Pancreas (tissue), 10 donors: ENCODE results near the gene COMMD3. TPM values are rescaled to one million over a fixed set of nuclear protein-coding genes. Genes with fewer than 3 reads are reported as not detected.
A peak's percentile ranks its signal among the peaks of the same experiment; 100 is the strongest.

Source experiments
- ATAC-seq, 4 donors: fragments of 200-7000 bp; cut with Tn5 transposase; one replicate each; pipeline versions ENCODE4 v1.8.0 to v1.9.1; 2020; ENCODE audit warnings: mild to moderate bottlenecking in 4 of 4, moderate library complexity in 4 of 4
- DNase-seq, 6 donors: peaks; one replicate each; pipeline ENCODE4 v3.0.0-alpha.2; 2020
- FAIRE-seq: peaks from 2 replicates; lab custom pipeline; 2012; peaks lifted over from hg19 to GRCh38; lab: Jason Lieb, UNC
- H3K27ac ChIP-seq, 4 donors: fragments of 200-600 bp; sonication (generic); 1 replicate in 3 of 4; 2 replicates in 1 of 4; pipeline versions ENCODE4 v1.5.0 to v1.8.0; 2020
- H3K27me3 ChIP-seq, 4 donors: fragments of 200-600 bp; one replicate each; pipeline ENCODE4 v1.8.0; 2021
- H3K36me3 ChIP-seq, 3 donors: fragments of 200-600 bp; sonication (generic) in 1 of 3; one replicate each; pipeline versions ENCODE4 v1.5.0 to v1.8.0; 2020 to 2021
- H3K4me1 ChIP-seq, 3 donors: fragments of 200-600 bp; one replicate each; pipeline ENCODE4 v1.8.0; 2021
- H3K4me3 ChIP-seq, 4 donors: fragments of 200-600 bp; sonication (generic) in 2 of 4; one replicate each; pipeline versions ENCODE4 v1.5.0 to v1.8.0; 2020 to 2021
- H3K9me3 ChIP-seq, 4 donors: fragments of 200-600 bp; one replicate each; pipeline ENCODE4 v1.8.0; 2021
- CTCF ChIP-seq, 4 donors: fragments of 200-600 bp; sonication (generic) in 3 of 4; IDR thresholded peaks; one replicate each; pipeline versions ENCODE4 v1.5.0 to v1.8.0; 2021; ENCODE audit warnings: antibody characterized with exemption in 4 of 4
- WGBS, 2 donors: extraction: QIAGEN DNeasy Blood & Tissue Kit; methylation state at CpG; one replicate each; pipeline ENCODE4 v1.1.7; 2013; 5-methylcytosine and 5-hydroxymethylcytosine counted together
- intact Hi-C, 3 donors: fragments of 100-400 bp; cut with DNase I; formaldehyde crosslinking; loops; one replicate each; pipeline versions ENCODE4 v1.11.1 to v1.14.2; 2022
- polyA plus RNA-seq, 2 donors: library from polyadenylated mRNA; stranded (reverse); fragments of 200-250 nt; gene quantifications; one replicate each; pipeline ENCODE4 v1.2.3, GENCODE V29; 2013
- total RNA-seq, 6 donors: library from RNA; stranded (reverse); fragmentation: NEBNext Ultra II Directional in 4 of 6; extraction: Animal tissue kit (Norgen Biotek cat#: 25700) in 4 of 6; gene quantifications; one replicate each; pipeline versions ENCODE4 v1.2.1 to v1.2.4, GENCODE V29; 2021 to 2023
- donor health status: healthy with polysubstance abuse.
- donor health status: DM: no; HTN: no; CAD: no; lungs with moderate emphysema.
- donor health status: DM: no; HTN: no; CAD: no.
- donor health status: control.
- donor health status: control.
- donor health status: Bipolar disorder and iron deficiency.
- donor health status: DM: yes; HTN: yes; CAD: no.
- donor health status: DM: no; HTN: no; CAD: no.
- donor health status: DM: no; HTN: no; CAD: no.
- donor health status: DM: yes; HTN: yes; CAD: no.

COMMD3 gene
- total and polyA plus RNA-seq, 8 donors, result 27.9 to 60.4 (median 38.7) TPM

DNA sequence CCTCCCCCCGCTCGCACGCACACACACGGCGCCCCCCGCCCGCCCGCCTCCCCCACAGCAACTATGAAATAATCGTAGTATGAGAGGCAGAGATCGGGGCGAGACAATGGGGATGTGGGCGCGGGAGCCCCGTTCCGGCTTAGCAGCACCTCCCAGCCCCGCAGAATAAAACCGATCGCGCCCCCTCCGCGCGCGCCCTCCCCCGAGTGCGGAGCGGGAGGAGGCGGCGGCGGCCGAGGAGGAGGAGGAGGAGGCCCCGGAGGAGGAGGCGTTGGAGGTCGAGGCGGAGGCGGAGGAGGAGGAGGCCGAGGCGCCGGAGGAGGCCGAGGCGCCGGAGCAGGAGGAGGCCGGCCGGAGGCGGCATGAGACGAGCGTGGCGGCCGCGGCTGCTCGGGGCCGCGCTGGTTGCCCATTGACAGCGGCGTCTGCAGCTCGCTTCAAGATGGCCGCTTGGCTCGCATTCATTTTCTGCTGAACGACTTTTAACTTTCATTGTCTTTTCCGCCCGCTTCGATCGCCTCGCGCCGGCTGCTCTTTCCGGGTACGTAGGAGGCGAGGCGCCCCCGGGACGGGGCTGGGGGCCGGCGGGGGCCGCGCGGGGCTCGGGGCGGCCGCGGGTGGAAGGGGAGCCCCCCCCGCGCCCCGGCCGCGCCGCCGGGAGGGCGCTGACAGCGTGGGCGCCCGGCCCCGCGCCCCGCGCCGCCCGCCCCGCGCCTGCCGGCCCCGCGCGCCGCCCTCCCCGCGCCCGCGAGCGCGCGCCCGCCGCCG is 5.2 kb downstream of the COMMD3 start:
- DNase-seq (peak; percentile 56 to 88 (median 74)), FAIRE-seq (no peak), ATAC-seq (peak; percentile 31 to 63 (median 46))
- Histone ChIP-seq H3K27ac (peak overlapping the region; percentile 84 to 94 (median 91)), H3K9me3 (no peaks in the 10 kb centered on the region), H3K36me3 (no peaks in the 10 kb centered on the region), H3K4me1 (peaks cover 18 to 30% (median 23%) of the 10 kb centered on the region in 3 donors), H3K4me3 (peak overlapping the region; percentile 75 to 89 (median 85)), H3K27me3 (peaks cover 0 to 5% (median 0%) of the 10 kb centered on the region in 4 donors)
- TF ChIP-seq CTCF (IDR thresholded peaks at IDR 0.05), result no peak
- 0 to 1% methylated on average over 44 to 111 of the region's 114 CpGs for WGBS, 2 donors
- intact Hi-C loops, result no loop called here

GRCh38 chr10:22321924-22322640 is 5.9 kb downstream of the COMMD3 start:
- no peaks in the 10 kb centered on the region for H3K36me3 ChIP-seq
- H3K4me3 ChIP-seq, result peak overlapping the region; percentile 23 to 86 (median 52)
- H3K9me3 ChIP-seq, result no peaks in the 10 kb centered on the region
- FAIRE-seq (no peak), DNase-seq (peak; percentile 29 to 75 (median 48)), ATAC-seq (peak in 1 of 4 donors; percentile 1)
- intact Hi-C loops, result no loop called here
- TF ChIP-seq CTCF (IDR thresholded peaks at IDR 0.05), result no peak
- peaks cover 0 to 5% (median 0%) of the 10 kb centered on the region in 4 donors for H3K27me3 ChIP-seq
- H3K27ac ChIP-seq, result peak overlapping the region in 1 of 4 donors; percentile 21
- H3K4me1 ChIP-seq, result peaks cover 17 to 27% (median 22%) of the 10 kb centered on the region in 3 donors
- WGBS, 2 donors, result 1% methylated on average over 40 to 57 of the region's 57 CpGs

DNA sequence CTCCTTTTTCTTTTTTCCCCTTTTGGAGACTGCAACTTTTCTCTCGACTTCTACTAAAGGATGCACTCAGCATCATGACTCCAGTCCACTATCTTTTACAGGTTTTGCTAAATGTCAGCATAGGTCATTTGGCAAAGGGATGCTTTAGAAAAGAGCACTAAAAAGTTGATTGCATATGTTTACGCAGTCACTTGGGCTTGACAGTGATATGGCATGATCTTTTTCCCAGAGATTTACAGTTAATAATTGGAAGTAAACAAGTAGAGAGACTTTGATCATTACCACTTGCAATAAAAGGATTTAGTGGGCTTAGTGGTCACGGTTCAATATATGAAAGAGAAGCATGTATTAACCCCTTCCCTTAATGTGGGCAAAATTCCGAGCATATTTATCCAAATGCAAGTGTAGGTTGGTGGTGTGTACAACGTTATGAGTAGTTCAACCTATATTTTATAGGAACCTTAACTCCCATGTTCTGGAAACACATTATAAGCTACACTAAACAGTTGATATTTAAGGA is 6.5 kb downstream of the COMMD3 start:
- Histone ChIP-seq H3K4me3 (peak overlapping the region; percentile 23 to 86 (median 52)), H3K27me3 (peaks cover 0 to 5% (median 0%) of the 10 kb centered on the region in 4 donors), H3K9me3 (no peaks in the 10 kb centered on the region), H3K36me3 (no peaks in the 10 kb centered on the region), H3K4me1 (peaks cover 11 to 24% (median 16%) of the 10 kb centered on the region in 3 donors), H3K27ac (no peak overlapping the region)
- FAIRE-seq (no peak), DNase-seq (no peak), ATAC-seq (no peak)
- intact Hi-C loops, result no loop called here
- TF ChIP-seq CTCF (IDR thresholded peaks at IDR 0.05), result no peak
- 54% methylated on average over 5 of the region's 5 CpGs for WGBS, 2 donors

GRCh38 chr10:22323538-22324305 is 7.5 kb downstream of the COMMD3 start:
- Histone ChIP-seq H3K27me3 (peaks cover 0 to 5% (median 0%) of the 10 kb centered on the region in 4 donors), H3K27ac (no peak overlapping the region), H3K9me3 (no peaks in the 10 kb centered on the region), H3K36me3 (no peaks in the 10 kb centered on the region), H3K4me3 (no peak overlapping the region), H3K4me1 (peaks cover 7 to 24% (median 13%) of the 10 kb centered on the region in 3 donors)
- ATAC-seq (no peak), DNase-seq (no peak), FAIRE-seq (no peak)
- no peak for TF ChIP-seq CTCF (IDR thresholded peaks at IDR 0.05)
- WGBS, 2 donors, result 43 to 48% methylated on average over 5 of the region's 5 CpGs
- intact Hi-C loops, result no loop called here
